UCSD-AML1 (cell line): ENCODE measurements around the gene OR51V1.
"Not testable (repeated sequence)": the region's sequence is repeated elsewhere in the genome, so short reads cannot be mapped to it uniquely, and the experiment has no call there.

Experiments
- DNase-seq: peaks from one replicate; lab custom pipeline; 2025; ENCODE audit not compliant: unreplicated experiment; lab: John Stamatoyannopoulos, UW

OR51V1 gene, protein sequence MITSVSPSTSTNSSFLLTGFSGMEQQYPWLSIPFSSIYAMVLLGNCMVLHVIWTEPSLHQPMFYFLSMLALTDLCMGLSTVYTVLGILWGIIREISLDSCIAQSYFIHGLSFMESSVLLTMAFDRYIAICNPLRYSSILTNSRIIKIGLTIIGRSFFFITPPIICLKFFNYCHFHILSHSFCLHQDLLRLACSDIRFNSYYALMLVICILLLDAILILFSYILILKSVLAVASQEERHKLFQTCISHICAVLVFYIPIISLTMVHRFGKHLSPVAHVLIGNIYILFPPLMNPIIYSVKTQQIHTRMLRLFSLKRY

DNA sequence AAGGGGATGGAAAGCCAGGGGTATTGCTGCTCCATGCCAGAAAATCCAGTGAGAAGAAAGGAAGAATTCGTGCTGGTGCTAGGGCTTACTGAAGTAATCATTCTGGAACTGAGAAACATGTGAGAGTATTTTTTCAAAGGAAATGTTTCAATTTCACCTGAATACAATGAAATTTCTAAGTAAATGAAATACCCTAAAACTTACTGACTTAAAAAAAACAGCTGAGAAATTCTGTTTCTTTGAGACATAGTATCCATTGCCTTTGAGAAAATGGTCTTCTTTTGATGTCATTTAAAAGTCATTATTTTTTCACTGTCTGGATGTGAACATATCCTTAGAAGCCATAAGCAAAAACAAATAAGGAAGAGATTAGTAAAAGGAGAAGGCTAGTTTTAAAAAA, at the start of gene OR51V1:
TSS of gene OR51V1 (minus strand) at position 101 of the 400 bp plus-strand sequence. CDS start at position 101, 0 bp downstream.
- no peak for DNase-seq

DNA sequence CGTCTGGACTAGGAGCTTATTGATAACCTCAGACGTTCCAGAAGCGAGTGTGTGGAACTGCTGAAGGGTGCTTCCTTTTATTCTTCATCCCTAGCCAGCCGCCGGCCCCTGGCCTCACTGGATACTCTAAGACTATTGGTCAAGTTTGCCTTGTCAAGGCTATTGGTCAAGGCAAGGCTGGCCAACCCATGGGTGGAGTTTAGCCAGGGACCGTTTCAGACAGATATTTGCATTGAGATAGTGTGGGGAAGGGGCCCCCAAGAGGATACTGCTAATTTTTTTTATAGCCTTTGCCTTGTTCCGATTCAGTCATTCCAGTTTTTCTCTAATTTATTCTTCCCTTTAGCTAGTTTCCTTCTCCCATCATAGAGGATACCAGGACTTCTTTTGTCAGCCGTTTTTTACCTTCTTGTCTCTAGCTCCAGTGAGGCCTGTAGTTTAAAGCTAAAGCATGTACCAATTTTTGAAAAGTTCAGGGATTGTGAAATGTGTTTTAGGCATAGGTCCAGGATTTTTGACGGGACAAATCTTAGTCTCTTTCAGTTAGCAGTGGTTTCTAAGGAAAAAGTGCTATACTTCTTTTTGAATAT, 49.4 kb upstream of the OR51V1 start, which contains the start of gene HBG1:
TSS of gene HBG1 (minus strand) at position 51 of the 590 bp plus-strand sequence. CDS start 53 bp downstream, outside the sequence.
- DNase-seq: not testable (repeated sequence)

DNA sequence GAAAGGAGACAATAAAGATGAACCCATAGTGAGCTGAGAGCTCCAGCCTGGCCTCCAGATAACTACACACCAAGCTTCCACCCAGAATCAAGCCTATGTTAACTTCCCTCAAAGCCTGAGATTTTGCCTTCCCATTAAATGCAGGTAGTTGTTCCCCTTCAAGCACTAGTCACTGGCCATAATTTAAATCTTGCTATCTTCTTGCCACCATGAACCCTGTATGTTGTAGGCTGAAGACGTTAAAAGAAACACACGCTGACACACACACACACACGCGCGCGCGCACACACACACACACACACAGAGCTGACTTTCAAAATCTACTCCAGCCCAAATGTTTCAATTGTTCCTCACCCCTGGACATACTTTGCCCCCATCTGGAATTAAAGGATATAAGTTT, 48.0 kb upstream of the OR51V1 start:
- DNase-seq: not testable (repeated sequence)

DNA sequence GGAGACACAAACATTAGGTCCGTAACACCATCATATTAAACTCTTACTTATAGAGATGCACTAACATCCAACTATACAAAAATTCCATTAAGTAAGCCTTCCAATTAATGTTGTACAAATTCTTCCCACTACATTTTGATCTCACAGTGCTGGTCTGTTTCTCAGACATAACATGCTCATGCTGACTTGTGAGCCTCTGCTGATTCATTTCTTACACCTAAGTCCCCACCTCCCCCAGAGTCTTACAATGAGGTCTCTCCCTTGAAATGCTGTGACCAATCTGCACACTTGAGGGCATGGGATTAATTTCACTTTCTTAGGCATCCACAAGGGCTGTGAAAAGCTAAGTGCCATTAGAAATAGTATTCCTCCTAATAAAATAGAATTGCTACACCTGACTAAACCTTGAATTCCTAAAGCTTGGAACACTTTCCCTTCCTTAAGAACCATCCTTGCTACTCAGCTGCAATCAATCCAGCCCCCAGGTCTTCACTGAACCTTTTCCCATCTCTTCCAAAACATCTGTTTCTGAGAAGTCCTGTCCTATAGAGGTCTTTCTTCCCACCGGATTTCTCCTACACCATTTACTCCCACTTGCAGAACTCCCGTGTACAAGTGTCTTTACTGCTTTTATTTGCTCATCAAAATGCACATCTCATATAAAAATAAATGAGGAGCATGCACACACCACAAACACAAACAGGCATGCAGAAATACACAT, 47.1 kb upstream of the OR51V1 start:
- no peak for DNase-seq

DNA sequence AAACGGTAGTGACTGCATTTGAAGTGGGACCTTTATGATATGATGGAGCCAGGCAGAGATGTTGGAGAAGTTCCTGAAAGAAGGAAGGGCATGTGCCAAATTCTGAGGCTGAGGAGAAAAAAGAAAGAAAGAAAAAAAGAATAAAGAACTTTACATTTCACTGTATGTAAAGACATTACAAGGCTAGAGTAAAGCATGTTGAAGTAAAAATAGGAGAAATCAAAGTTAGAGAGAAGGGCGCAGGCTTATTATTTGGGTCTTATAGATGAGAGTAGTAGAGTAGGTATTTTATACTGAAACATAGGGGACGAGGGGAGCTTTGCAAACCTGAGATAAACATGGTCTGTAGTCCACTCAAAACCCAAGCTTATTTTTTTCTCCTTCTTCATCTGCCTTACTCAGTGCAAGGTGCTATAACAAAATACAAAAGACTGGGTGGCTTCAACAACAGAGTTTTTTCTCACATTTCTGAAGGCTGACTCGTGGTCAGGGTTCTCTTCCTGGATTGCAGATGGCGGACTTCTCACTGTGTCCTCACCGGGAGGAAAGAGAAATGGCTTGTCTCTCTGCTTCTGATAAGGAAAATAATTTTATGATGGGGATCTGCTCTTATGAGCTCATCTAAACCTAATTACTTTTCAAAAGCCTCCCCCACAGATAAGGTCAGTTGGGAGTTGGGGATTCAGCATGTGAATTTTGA, 46.4 kb upstream of the OR51V1 start:
- DNase-seq: no peak

DNA sequence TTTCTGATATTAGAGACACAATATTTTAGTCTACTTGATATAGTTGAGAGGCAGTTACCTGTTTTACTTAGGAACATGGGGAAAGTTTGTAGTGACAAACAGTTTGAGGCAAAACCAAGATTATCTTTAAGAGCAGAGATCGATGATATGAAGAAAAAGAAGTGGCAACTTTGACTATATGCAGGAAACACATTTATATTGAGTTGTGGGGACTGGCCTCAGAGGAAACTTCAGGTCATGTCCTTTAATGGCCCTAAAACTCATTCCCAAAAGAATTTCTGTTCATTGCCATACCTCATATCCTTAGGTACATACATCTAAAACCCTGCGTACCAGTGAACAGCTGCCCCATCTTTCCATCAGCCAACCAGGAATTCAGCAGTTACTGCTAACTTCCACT, 44.7 kb upstream of the OR51V1 start:
- no peak for DNase-seq

DNA sequence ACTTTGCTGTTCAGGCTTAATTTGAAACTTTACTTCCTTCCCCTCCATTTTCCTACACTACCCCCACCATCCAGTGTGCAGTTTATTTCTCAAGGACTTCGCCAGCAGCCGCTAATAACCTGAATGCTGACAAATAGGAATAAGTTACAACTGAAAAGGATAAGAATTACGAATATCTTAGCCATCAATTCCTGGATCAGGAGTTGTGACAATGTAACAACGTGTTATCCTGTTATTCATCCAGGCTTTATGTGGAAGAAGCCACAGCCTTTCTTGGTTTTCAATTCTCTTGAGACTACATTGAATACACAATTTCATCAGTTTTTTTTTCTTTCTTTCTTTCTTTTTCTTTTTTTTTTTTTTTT, 43.3 kb upstream of the OR51V1 start:
- no peak for DNase-seq

DNA sequence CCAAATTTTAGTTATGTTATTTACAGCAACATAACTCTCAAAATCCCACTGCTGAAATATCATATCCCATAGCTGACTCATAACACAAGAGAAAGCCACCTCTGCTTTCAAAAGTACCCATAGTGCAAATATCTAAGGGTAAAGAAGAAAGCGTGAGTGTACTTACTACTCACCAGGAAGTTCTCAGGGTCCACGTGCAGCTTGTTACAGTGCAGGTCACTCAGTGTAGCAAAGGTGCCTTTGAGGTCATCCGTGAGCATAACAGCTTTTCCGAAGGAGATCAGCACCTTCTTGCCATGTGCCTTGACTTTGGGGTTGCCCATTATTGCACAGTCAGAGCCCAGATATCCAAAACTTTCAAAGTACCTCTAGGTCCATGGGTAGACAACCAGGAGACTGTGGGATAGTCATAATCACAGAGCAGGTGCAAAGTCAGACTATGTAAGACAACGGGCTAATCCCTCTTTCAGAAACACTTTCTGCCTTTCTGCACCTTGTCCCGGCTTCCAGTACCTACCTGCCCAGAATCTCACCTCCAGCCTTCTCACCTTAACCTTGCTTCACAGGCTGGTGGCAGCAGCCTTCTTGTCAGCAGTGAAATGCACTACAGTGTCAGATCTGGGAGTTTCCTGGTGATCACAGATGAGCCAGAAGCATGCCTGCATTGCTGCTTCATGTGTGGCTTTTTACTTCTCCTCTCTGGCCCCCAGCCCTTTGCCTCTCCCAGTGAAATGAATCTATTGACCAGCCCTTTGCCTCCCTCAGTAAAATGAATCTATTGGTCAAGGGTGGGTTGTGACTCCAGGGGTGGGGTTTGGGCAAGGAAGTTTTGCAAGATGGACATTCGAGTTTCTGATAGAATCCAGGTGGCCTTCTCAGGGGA, 42.7 kb upstream of the OR51V1 start:
- no peak for DNase-seq

DNA sequence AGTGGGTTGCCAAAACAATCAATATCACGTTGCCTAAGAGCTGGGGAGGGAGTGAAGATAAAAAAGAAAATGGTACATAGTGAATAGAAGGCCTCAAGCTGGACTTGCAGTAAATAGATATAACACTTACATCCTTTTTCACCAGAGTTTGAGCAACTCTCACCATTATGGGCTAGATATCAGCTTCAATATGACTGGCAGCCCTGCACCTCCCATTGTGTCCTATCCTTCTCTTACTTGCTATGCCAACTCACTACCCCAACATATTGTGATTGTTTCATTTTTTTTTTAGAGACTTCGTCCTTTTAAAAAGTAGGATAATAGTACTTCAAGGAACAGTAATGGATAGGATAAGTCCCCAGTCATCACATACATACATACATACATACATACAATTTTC, 41.7 kb upstream of the OR51V1 start:
- DNase-seq: no peak

DNA sequence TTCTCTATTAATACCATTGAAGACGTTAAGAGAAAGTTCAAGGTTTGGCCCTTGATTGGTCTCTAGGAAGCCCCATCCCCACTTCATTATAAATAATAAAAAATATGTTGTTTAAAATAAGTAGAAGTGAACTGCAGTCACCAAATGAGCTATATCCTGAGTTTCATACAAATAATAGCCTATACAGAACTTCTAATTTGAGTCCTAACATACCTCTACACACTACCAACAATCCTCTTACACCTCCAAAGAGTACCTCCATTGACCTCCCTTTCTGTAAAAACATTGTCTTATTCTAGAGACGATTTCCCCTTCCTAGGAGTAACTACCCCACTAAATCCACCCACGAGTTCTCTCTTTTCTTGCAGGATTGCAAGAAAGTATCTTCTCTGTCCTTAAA, 41.0 kb upstream of the OR51V1 start:
- DNase-seq: no peak

DNA sequence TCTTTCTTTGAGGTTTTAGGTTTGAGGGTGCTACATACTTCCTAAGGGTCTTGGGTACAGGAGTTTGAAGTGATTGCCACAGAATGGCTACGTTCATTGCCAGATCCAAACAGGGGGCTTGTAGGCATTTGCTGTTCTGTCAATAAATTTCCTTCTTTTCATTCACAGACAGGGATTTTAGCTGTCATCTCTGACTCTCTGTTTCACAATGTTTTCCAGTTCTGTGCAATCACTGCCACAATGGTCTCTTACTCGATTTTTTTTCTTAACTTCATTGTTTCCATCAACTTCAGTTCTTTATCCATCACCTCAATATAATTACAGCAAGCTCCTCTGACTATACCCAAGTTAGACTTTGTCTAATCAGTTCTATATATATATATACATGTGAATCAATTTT, 40.0 kb upstream of the OR51V1 start:
- DNase-seq: no peak

DNA sequence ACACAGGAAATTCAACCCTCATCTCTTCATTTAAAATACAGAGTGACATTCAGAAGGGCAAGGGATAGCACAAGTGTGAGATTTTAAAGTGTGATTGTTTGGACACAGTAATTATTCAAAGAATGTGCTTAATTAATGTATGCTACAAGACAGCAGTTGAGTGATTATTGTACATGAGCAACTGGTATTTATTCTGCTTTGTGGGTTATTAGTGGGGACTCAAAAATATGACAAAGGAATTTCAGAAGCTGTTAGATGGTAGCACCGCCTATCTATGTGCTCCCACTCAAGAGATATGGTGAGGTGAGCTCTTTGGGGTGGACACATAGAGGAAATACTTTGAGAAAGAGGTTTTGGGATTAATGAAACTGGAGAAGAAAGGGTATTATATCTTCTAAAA, 39.6 kb upstream of the OR51V1 start:
- no peak for DNase-seq

DNA sequence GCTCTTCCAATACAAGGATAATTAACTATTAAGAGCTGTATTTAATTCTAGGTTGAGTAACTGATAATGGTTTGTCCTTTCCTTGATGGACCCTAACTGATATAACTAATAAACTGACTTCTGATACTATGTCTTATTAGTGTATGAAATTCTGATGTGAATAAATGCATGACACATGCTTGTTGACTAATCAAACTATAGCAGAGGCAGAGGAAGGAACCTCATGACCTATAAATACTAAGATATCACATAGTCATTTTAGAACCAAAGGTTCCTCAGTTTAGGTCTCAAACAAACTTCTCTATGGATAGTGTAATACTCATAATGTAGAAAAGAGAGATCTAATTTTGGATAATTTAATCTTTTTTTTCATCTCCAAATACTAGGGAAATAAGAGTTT, 38.6 kb upstream of the OR51V1 start:
- no peak for DNase-seq

DNA sequence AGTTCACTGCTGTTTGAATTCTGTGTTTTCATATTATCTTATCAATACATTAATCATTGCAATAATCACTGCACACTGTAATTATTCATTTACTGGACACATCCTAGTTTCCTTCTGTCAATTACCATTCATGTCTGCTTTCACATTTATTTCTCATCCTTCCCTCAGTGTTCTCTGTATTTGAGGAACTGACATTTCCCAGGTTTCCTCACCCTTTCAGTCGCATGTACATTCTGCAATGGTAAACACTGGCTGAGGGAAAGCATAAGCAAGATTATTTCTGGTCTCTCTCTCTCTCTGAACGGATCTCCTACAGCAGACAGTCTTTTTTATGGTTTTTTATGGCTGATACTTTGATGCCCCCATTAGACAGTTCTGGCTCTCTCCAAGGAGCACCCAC, 38.0 kb upstream of the OR51V1 start:
- no peak for DNase-seq

DNA sequence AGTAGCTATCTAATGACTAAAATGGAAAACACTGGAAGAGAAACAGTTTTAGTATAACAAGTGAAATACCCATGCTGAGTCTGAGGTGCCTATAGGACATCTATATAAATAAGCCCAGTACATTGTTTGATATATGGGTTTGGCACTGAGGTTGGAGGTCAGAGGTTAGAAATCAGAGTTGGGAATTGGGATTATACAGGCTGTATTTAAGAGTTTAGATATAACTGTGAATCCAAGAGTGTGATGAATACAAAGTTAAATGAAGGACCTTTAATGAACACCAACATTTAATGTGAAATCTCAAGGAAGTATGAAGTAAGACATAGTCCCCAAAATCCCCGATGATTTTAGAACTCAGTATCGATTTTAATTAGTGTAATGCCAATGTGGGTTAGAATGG, 36.9 kb upstream of the OR51V1 start:
- DNase-seq: no peak

DNA sequence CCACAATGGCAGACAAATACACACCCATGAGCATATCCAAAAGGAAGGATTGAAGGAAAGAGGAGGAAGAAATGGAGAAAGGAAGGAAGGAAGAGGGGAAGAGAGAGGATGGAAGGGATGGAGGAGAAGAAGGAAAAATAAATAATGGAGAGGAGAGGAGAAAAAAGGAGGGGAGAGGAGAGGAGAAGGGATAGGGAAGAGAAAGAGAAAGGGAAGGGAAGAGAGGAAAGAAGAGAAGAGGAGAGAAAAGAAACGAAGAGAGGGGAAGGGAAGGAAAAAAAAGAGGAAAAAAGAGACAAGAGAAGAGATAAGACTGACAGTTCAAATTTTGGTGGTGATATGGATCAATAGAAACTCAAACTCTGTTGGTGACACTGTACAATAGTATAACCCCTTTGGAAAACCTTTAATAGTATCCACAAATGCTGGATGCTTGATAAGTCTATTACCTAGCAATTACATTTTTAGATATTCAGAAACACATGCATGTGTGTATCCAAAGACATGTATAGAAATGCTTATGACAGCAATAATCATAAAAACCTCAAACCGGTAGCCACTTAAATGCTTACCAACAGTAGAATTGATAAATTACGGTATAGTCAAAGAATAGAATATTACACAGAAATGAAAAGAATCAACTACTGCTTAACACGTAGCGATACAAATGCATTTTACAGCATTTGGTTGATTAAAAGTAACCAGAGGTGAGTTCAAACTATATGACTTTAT, 35.0 kb upstream of the OR51V1 start:
- DNase-seq: no peak

DNA sequence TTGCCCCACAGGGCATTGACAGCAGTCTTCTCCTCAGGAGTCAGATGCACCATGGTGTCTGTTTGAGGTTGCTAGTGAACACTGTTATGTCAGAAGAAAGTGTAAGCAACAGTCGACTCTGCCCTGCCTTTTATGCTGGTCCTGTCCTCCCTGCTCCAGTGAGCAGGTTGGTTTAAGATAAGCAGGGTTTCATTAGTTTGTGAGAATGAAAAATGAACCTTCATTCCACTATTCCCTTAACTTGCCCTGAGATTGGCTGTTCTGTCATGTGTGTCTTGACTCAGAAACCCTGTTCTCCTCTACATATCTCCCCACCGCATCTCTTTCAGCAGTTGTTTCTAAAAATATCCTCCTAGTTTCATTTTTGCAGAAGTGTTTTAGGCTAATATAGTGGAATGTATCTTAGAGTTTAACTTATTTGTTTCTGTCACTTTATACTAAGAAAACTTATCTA, 33.9 kb upstream of the OR51V1 start, which contains the start of gene HBD:
TSS of gene HBD (minus strand) at position 103 of the 454 bp plus-strand sequence. CDS start at position 53, 50 bp downstream.
- no peak for DNase-seq

DNA sequence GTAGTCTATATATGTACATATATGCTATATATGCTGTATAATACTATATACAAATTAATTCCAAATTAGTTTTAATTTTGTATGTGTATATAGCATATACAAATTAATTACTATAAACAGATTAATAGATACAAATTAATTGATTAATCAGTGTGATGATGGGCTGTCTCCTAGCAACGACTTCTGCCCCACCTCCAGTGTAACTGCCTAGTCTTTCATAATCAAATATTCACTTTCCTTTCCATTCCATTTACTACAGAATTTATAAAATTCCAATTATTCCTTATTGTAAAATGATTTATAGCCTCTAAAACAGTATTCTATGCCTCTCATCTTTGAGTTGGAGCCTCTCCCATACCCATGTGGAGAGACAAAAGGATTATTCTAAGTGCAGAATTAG, 32.8 kb upstream of the OR51V1 start:
- no peak for DNase-seq

DNA sequence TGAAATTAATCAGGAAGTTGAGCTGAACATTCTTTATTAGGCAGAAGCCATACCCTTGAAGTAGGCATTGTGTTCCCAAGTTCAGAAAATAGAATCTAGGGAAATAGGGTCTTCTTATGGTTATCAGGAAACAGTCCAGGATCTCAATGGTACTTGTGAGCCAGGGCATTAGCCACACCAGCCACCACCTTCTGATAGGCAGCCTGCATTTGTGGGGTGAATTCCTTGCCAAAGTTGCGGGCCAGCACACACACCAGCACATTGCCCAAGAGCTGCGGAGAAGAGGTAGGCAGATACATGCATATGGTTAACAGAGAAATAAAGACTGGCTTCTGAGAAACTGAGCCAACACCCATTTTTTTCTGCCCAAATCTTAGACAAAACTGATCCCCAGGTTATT, 32.3 kb upstream of the OR51V1 start:
- no peak for DNase-seq

DNA sequence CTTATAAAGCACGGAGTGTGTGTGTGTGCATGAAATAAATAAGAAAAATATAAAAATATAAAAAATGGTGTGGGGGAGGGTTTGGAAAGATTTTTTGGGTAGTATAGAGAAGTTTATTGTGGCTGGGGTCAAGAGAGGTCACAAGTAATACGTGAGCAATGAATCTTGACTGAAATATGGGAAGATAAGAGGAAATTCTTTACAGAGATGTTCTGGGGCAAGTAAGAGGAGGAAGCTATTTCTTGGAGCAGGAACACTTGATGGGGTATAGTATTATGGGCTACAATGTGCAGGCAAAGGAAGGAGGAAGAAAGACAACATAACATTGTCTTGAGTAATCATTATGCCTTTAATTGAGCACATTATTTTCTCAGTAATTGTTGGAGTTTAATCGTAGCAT, 31.7 kb upstream of the OR51V1 start:
- DNase-seq: no peak
